Brain microvascular endothelial cell (primary cell): ENCODE data around the gene ZNF407.

Experiments used
- DNase-seq: peaks from one replicate; pipeline ENCODE4 v3.0.0-alpha.2; 2020
- H3K27ac ChIP-seq: fragments of 250-450 bp; sonication (Bioruptor Pico); 2 replicates; pipeline ENCODE4 v1.5.1; 2020; ENCODE audit warnings: mild to moderate bottlenecking, moderate library complexity
- H3K27me3 ChIP-seq: fragments of 250-450 bp; sonication (Bioruptor Pico); replicated peaks from 2 replicates; pipeline ENCODE4 v1.5.1; 2020; ENCODE audit warnings: mild to moderate bottlenecking
- H3K36me3 ChIP-seq: fragments of 250-450 bp; sonication (Bioruptor Pico); replicated peaks from 2 replicates; pipeline ENCODE4 v1.5.1; 2020; ENCODE audit warnings: mild to moderate bottlenecking
- H3K4me3 ChIP-seq: 2 replicates; pipeline ENCODE4 v1.5.1; 2011; ENCODE audit warnings: low read depth, mild to moderate bottlenecking, control low read depth, low read length, moderate library complexity
- CTCF ChIP-seq: IDR thresholded peaks from 2 replicates; pipeline ENCODE4 v1.5.1; 2011; ENCODE audit warnings: low read depth, mild to moderate bottlenecking, moderate library complexity, low read length, control low read depth, inconsistent platforms; ENCODE audit errors: missing control alignments
- in situ Hi-C: cut with HindIII; loops from 2 replicates; pipeline ENCODE4 v1.10.0; 2017; ENCODE audit warnings: low sequenced_read_pairs, low pct_ligation_motif_present

Gene ZNF407

GRCh38 chr18:74840492-74841167, 243.0 kb downstream of the ZNF407 start:
- peak; percentile 76 for DNase-seq
- TF ChIP-seq CTCF = no peak
- Histone ChIP-seq H3K4me3 (no peak overlapping the region), H3K27me3 (no peaks in the 10 kb centered on the region), H3K27ac (peak overlapping the region; percentile 3), H3K36me3 (no peaks in the 10 kb centered on the region)
- in situ Hi-C loops = no loop called here

GRCh38 chr18:74841248-74841647, 243.6 kb downstream of the ZNF407 start:
- in situ Hi-C loops = no loop called here
- DNase-seq = no peak
- Histone ChIP-seq H3K27me3 (no peaks in the 10 kb centered on the region), H3K36me3 (no peaks in the 10 kb centered on the region), H3K27ac (no peak overlapping the region), H3K4me3 (no peak overlapping the region)
- TF ChIP-seq CTCF = no peak

GRCh38 chr18:74849301-74849700, 251.6 kb downstream of the ZNF407 start:
- no peak for DNase-seq
- H3K4me3 ChIP-seq = no peak overlapping the region
- H3K27me3 ChIP-seq = no peaks in the 10 kb centered on the region
- H3K27ac ChIP-seq = no peak overlapping the region
- in situ Hi-C loops = no loop called here
- no peaks in the 10 kb centered on the region for H3K36me3 ChIP-seq
- TF ChIP-seq CTCF = no peak

GRCh38 chr18:74856434-74856833, 258.8 kb downstream of the ZNF407 start:
- no peak for TF ChIP-seq CTCF

GRCh38 chr18:74856928-74857327, 259.3 kb downstream of the ZNF407 start:
- no peak for TF ChIP-seq CTCF
- Histone ChIP-seq H3K4me3 (no peak overlapping the region), H3K36me3 (no peaks in the 10 kb centered on the region), H3K27ac (no peak overlapping the region), H3K27me3 (no peaks in the 10 kb centered on the region)
- no peak for DNase-seq
- in situ Hi-C loops = no loop called here

More at GRCh38 chr18:74856434-74856833, 258.8 kb downstream of the ZNF407 start:
- no peak for DNase-seq
- Histone ChIP-seq H3K27me3 (no peaks in the 10 kb centered on the region), H3K36me3 (no peaks in the 10 kb centered on the region), H3K27ac (no peak overlapping the region), H3K4me3 (no peak overlapping the region)
- in situ Hi-C loops = no loop called here

- no peaks in the 10 kb centered on the region for H3K36me3 ChIP-seq
- H3K27ac ChIP-seq = no peak overlapping the region
- in situ Hi-C loops = no loop called here
- no peaks in the 10 kb centered on the region for H3K27me3 ChIP-seq
- no peak overlapping the region for H3K4me3 ChIP-seq
- no peak for TF ChIP-seq CTCF
- no peak for DNase-seq
Observed at GRCh38 chr18:74857901-74858300, 260.2 kb downstream of the ZNF407 start.
